H1 (cell line): Measurements from ENCODE around the gene CHST8. TPM values are rescaled to one million over a fixed set of nuclear protein-coding genes. Genes with fewer than 3 reads are reported as not detected.
A peak's percentile ranks its signal among the peaks of the same experiment; 100 is the strongest.

Experiments used
- CTCF ChIA-PET: fragments of 300-600 bp; sonication (Branson Sonifier 250); formaldehyde crosslinking; loops from one replicate; lab custom pipeline; 2021; ENCODE audit not compliant: partially characterized antibody; lab: Charles Lee
- POLR2A ChIA-PET: fragments of 300-600 bp; sonication (Branson Sonifier 250); formaldehyde crosslinking; loops from one replicate; lab custom pipeline; 2021; ENCODE audit warnings: inconsistent platforms; ENCODE audit not compliant: partially characterized antibody; lab: Charles Lee
- DNase-seq, 2 experiments: peaks; one replicate each; pipeline versions ENCODE4 v3.0.0 to v3.0.0-alpha.2; 2010 to 2022; ENCODE audit warnings: low spot score in 2 of 2, low read depth in 1 of 2, mixed read lengths in 1 of 2
- FAIRE-seq: peaks from 2 replicates; lab custom pipeline; 2011; peaks lifted over from hg19 to GRCh38; lab: Jason Lieb, UNC
- H2AFZ ChIP-seq: 2 replicates; pipeline ENCODE4 v1.8.1; 2012; ENCODE audit warnings: low read length, inconsistent platforms
- H2AK5ac ChIP-seq: 2 replicates; pipeline ENCODE4 v1.6.1; 2013; ENCODE audit warnings: low read depth, low read length
- H2BK120ac ChIP-seq: replicated peaks from 2 replicates; pipeline ENCODE3; 2013; ENCODE audit warnings: low read depth, low read length, inconsistent platforms
- H2BK12ac ChIP-seq: 2 replicates; pipeline ENCODE4 v1.6.1; 2013; ENCODE audit warnings: low read depth, low read length
- H2BK15ac ChIP-seq: 2 replicates; pipeline ENCODE4 v1.6.1; 2013; ENCODE audit warnings: low read length
- H2BK20ac ChIP-seq: 2 replicates; pipeline ENCODE4 v1.6.1; 2013; ENCODE audit warnings: low read length
- H2BK5ac ChIP-seq: 2 replicates; pipeline ENCODE4 v1.6.1; 2013; ENCODE audit warnings: low read depth, low read length
- H3K14ac ChIP-seq: 2 replicates; pipeline ENCODE4 v1.6.1; 2013; ENCODE audit warnings: inconsistent platforms; ENCODE audit not compliant: insufficient read length
- H3K18ac ChIP-seq: 2 replicates; pipeline ENCODE4 v1.6.1; 2013; ENCODE audit warnings: low read length; ENCODE audit errors: extremely low read depth
- H3K23ac ChIP-seq: 2 replicates; pipeline ENCODE4 v1.6.1; 2013; ENCODE audit warnings: inconsistent platforms; ENCODE audit not compliant: insufficient read length
- H3K23me2 ChIP-seq: 2 replicates; pipeline ENCODE4 v1.6.1; 2013; ENCODE audit warnings: low read depth, low read length
- H3K27ac ChIP-seq: 2 replicates; pipeline ENCODE4 v1.6.1; 2011; ENCODE audit warnings: low read depth, low read length, inconsistent platforms
- H3K27me3 ChIP-seq, 4 experiments: replicated peaks in 1 of 4; 1 replicate in 1 of 4; 2 replicates in 3 of 4; pipeline versions ENCODE4 v1.6.1 to v1.8.1; 2011 to 2013; ENCODE audit warnings: low read length in 3 of 4, mild to moderate bottlenecking in 3 of 4, inconsistent platforms in 2 of 4, mixed read lengths in 2 of 4, moderate library complexity in 1 of 4; ENCODE audit not compliant: control insufficient read depth in 3 of 4, insufficient read depth in 3 of 4; ENCODE audit errors: extremely low read depth in 1 of 4
- H3K36me3 ChIP-seq, 4 experiments: 2 replicates each; pipeline versions ENCODE4 v1.6.1 to v1.8.1; 2011 to 2013; ENCODE audit warnings: mild to moderate bottlenecking in 4 of 4, low read length in 3 of 4, moderate library complexity in 2 of 4, control low read depth in 1 of 4, inconsistent platforms in 1 of 4; ENCODE audit not compliant: insufficient read depth in 4 of 4, control insufficient read depth in 2 of 4
- H3K4ac ChIP-seq: replicated peaks from 2 replicates; pipeline ENCODE3; 2013; ENCODE audit warnings: low read length, low read depth, mixed read lengths, inconsistent platforms; ENCODE audit not compliant: insufficient read length
- H3K4me1 ChIP-seq, 4 experiments: replicated peaks in 1 of 4; 1 replicate in 1 of 4; 2 replicates in 3 of 4; pipeline versions ENCODE4 v1.6.1 to v1.8.1; 2011 to 2013; ENCODE audit warnings: low read length in 3 of 4, inconsistent platforms in 2 of 4, mixed read lengths in 1 of 4; ENCODE audit not compliant: insufficient read depth in 4 of 4, control insufficient read depth in 3 of 4
- H3K4me2 ChIP-seq, 2 experiments: 2 replicates each; pipeline versions ENCODE4 v1.6.1 to v1.8.1; 2011 to 2013; ENCODE audit warnings: low read depth in 2 of 2, low read length in 2 of 2, control low read depth in 1 of 2, inconsistent platforms in 1 of 2, mild to moderate bottlenecking in 1 of 2; ENCODE audit not compliant: insufficient read depth in 1 of 2
- H3K4me3 ChIP-seq, 4 experiments: fragments of 200-600, 300-600 bp in 1 of 4; sonication (generic), shearing (Covaris generic), sonication (Bioruptor Twin) in 1 of 4; 2 replicates each; pipeline versions ENCODE4 v1.5.1 to v1.8.1; 2011 to 2016; ENCODE audit warnings: low read length in 4 of 4, low read depth in 3 of 4, control low read depth in 2 of 4, inconsistent platforms in 2 of 4, mild to moderate bottlenecking in 2 of 4, mixed read lengths in 1 of 4, moderate library complexity in 1 of 4; ENCODE audit not compliant: insufficient read depth in 2 of 4; ENCODE audit errors: extremely low read depth in 1 of 4
- H3K56ac ChIP-seq: replicated peaks from 2 replicates; pipeline ENCODE3; 2013; ENCODE audit warnings: low read depth, mild to moderate bottlenecking, mixed read lengths, low read length, inconsistent platforms; ENCODE audit not compliant: insufficient read length
- H3K79me1 ChIP-seq: 2 replicates; pipeline ENCODE4 v1.6.1; 2013; ENCODE audit warnings: low read depth, low read length, control low read depth
- H3K79me2 ChIP-seq, 2 experiments: 2 replicates each; pipeline versions ENCODE4 v1.6.1 to v1.8.1; 2012 to 2013; ENCODE audit warnings: low read length in 2 of 2, mild to moderate bottlenecking in 2 of 2, inconsistent platforms in 1 of 2; ENCODE audit not compliant: insufficient read depth in 2 of 2, control insufficient read depth in 1 of 2
- H3K9ac ChIP-seq, 4 experiments: replicated peaks in 1 of 4; 1 replicate in 1 of 4; 2 replicates in 3 of 4; pipeline versions ENCODE4 v1.6.1 to v1.8.1; 2011 to 2013; ENCODE audit warnings: low read depth in 3 of 4, low read length in 3 of 4, control low read depth in 2 of 4, mild to moderate bottlenecking in 2 of 4, moderate library complexity in 2 of 4, inconsistent platforms in 1 of 4; ENCODE audit errors: extremely low read depth in 1 of 4
- H3K9me3 ChIP-seq, 2 experiments: 2 replicates each; pipeline versions ENCODE4 v1.6.1 to v1.8.1; 2012 to 2013; ENCODE audit warnings: mild to moderate bottlenecking in 2 of 2, moderate library complexity in 2 of 2, control low read depth in 1 of 2, inconsistent platforms in 1 of 2, low read depth in 1 of 2, low read length in 1 of 2, mixed read lengths in 1 of 2; ENCODE audit not compliant: insufficient read depth in 2 of 2
- H4K20me1 ChIP-seq, 2 experiments: replicated peaks in 1 of 2; 2 replicates each; pipeline versions ENCODE3 to v1.8.1; 2011 to 2013; ENCODE audit warnings: inconsistent platforms in 2 of 2, low read length in 2 of 2, mild to moderate bottlenecking in 1 of 2; ENCODE audit not compliant: insufficient read depth in 2 of 2, control insufficient read depth in 1 of 2
- H4K5ac ChIP-seq: 2 replicates; pipeline ENCODE4 v1.6.1; 2013; ENCODE audit warnings: low read length, low read depth, mixed read lengths, inconsistent platforms; ENCODE audit not compliant: insufficient read length
- H4K8ac ChIP-seq: 2 replicates; pipeline ENCODE4 v1.8.0; 2013; ENCODE audit warnings: mild to moderate bottlenecking, moderate library complexity, low read length, inconsistent platforms; ENCODE audit not compliant: insufficient read depth; ENCODE audit errors: extremely low read depth
- H4K91ac ChIP-seq: replicated peaks from 2 replicates; pipeline ENCODE3; 2013; ENCODE audit warnings: low read length, mixed read lengths, inconsistent platforms; ENCODE audit not compliant: insufficient read length
- KDM1A ChIP-seq: fragments of 200-600, 300-600 bp; sonication (generic); IDR thresholded peaks from 2 replicates; pipeline ENCODE4 v1.7.1; 2016; ENCODE audit warnings: mild to moderate bottlenecking, low read length, borderline replicate concordance
- RAD21 ChIP-seq, 2 experiments: IDR thresholded peaks in 1 of 2; conservative IDR thresholded peaks in 1 of 2; 2 replicates each; pipeline ENCODE4 v1.6.1; 2011; ENCODE audit warnings: low read depth in 2 of 2, low read length in 2 of 2, improper control_type of control experiment in 1 of 2, inconsistent platforms in 1 of 2, mild to moderate bottlenecking in 1 of 2, moderate library complexity in 1 of 2
- WGBS, 2 experiments: shearing (Covaris generic) in 1 of 2; methylation state at CpG; one replicate each; pipeline versions ENCODE4 v1.1.6 to v1.1.7; 2013 to 2015; ENCODE audit warnings: low lambda C conversion rate in 2 of 2, mixed read lengths in 2 of 2, inconsistent platforms in 1 of 2, low coverage in 1 of 2, missing lambda C conversion rate in 1 of 2; ENCODE audit not compliant: insufficient replicate concordance in 2 of 2, insufficient coverage in 1 of 2, insufficient read length in 1 of 2; ENCODE audit errors: extremely low coverage in 1 of 2, missing lambda C conversion rate in 1 of 2; 5-methylcytosine and 5-hydroxymethylcytosine counted together
- polyA plus RNA-seq, 7 experiments: library from polyadenylated mRNA; depleted of rRNA in 3 of 7; stranded (reverse) in 5 of 7; unstranded in 2 of 7; fragments of >200 nt in 5 of 7; fragments of 200-250 nt in 2 of 7; gene quantifications; 1 replicate in 5 of 7; 2 replicates in 1 of 7; 4 replicates in 1 of 7; pipeline versions ENCODE4 v1.2.1 to v1.2.3, GENCODE V29; 2011 to 2013; ENCODE audit warnings: missing spikeins in 2 of 7, mixed read lengths in 2 of 7
- total RNA-seq: library from RNA; stranded (reverse); fragmentation: NEBNext Ultra II Directional; extraction: Animal tissue kit (Norgen Biotek cat#: 25700); gene quantifications from 2 replicates; pipeline ENCODE4 v1.2.1, GENCODE V29; 2021

The CHST8 gene
- total and polyA plus RNA-seq, 2 of the 8 experiments (the other 6 are each of a cell fraction or from before 2014, with no cell fraction given): 10.8 to 28.2 TPM

DNA sequence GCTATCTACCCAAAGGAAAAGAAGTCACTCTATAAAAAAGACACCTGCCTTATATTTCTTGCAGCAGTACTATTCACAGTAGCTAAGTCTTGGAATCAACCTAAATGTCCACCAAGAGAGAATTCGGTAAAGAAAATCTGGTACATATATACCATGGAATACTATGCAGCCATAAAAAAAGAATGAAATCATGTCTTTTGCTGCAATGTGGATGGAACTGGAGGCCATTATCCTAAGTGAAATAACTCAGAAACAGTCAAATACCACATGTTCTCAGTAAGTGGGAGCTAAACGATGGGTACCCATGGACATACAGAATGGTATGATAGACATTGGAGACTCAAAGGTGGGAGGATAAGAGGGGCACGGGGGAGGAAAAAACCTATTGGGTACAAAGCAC is 92.4 kb downstream of the CHST8 start:
- Histone ChIP-seq H2BK20ac (no peak overlapping the region), H3K18ac (no peak overlapping the region), H3K23me2 (no peaks in the 10 kb centered on the region), H4K5ac (no peak overlapping the region), H4K20me1 (peaks cover 0 to 2% of the 10 kb centered on the region in 2 experiments), H3K14ac (no peak overlapping the region), H3K27ac (no peak overlapping the region), H3K79me2 (no peaks in the 10 kb centered on the region), H3K4me1 (peaks cover 1 to 5% (median 4%) of the 10 kb centered on the region in 4 experiments; a peak in 3 of 7 replicates), H2BK15ac (no peak overlapping the region), H3K36me3 (no peaks in the 10 kb centered on the region), H4K91ac (no peak overlapping the region), H3K4ac (no peak overlapping the region), H3K9ac (no peak overlapping the region), H2AFZ (no peak overlapping the region), H3K4me2 (no peak overlapping the region), H3K4me3 (no peak overlapping the region), H4K8ac (no peak overlapping the region), H2AK5ac (no peak overlapping the region), H3K56ac (no peak overlapping the region), H2BK120ac (no peak overlapping the region), H3K23ac (no peak overlapping the region), H3K9me3 (no peaks in the 10 kb centered on the region), H2BK12ac (no peak overlapping the region), H3K79me1 (no peaks in the 10 kb centered on the region; the same call in 1 of the 2 replicates), H2BK5ac (no peak overlapping the region), H3K27me3 (no peaks in the 10 kb centered on the region)
- 87% methylated on average over 3 of the region's 3 CpGs; no CpG with 5 or more reads in 1 of the 2 experiments for WGBS, 2 experiments
- no peak for TF ChIP-seq RAD21 (IDR thresholded peaks at IDR 0.05 in 1 of 2, conservative IDR thresholded peaks at IDR 0.05 in 1 of 2; ENCODE audit: low read depth in 2 of 2, low read length in 2 of 2)
- 0 out of 2 replicates have a peak, but pooled peaks have one; percentile 15 for TF ChIP-seq KDM1A
- DNase-seq: no peak
- POLR2A ChIA-PET: no interaction called here
- CTCF ChIA-PET: interaction anchor here (0.9 to 1.2 kb wide), 3 partner anchors 26 to 299 kb away, joined by 3 to 5 read pairs (median 4); no protein-coding TSS in a partner anchor
- FAIRE-seq: no peak
